ENCODE data around the gene SFI1.
"Not testable (repeated sequence)": the region's sequence is repeated elsewhere in the genome, so short reads cannot be mapped to it uniquely, and the experiment has no call there.

The SFI1 gene

GRCh38 chr22:31540166-31540565, 43.8 kb downstream of the SFI1 start:
- DNase-seq (ENCODE audit: low spot score); FAIRE-seq: not testable (repeated sequence)

- FAIRE-seq (no peak), DNase-seq (ENCODE audit: low spot score) (no peak)
Observed at GRCh38 chr22:31540966-31541365, 44.6 kb downstream of the SFI1 start.

GRCh38 chr22:31544481-31545480, 48.4 kb downstream of the SFI1 start:
- FAIRE-seq = no peak

DNA sequence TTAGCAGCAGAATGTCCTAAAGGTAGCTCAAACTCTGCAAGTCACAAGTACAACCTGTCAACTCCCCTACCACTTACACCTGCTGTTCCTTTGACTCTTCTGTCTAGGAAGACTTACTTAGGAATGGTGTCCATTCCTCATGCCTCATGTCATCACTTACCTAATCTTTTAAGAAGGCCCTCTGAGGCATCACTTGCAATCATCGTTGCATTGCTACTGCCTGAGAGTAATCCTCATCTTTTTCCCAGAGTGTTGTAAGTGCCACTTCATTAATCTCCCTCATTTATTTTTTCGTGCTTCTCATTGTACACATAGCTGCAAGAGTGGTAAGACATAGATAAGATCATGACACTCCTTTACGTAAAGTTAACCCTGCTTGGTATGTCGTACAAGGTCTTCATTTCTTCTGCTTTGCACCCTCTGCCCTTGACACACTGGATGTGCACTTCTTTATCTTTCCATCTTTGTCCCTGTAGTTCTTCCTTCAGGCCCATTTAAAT, 54.6 kb downstream of the SFI1 start:
- DNase-seq (ENCODE audit: low spot score) (no peak), FAIRE-seq (no peak)

More at GRCh38 chr22:31544481-31545480, 48.4 kb downstream of the SFI1 start:
- no peak for DNase-seq (ENCODE audit: low spot score)

- no peak for FAIRE-seq
- peak; percentile 39 for DNase-seq (ENCODE audit: low spot score)
Observed at GRCh38 chr22:31556627-31557203, 60.4 kb downstream of the SFI1 start.

GRCh38 chr22:31558546-31558945, 62.2 kb downstream of the SFI1 start:
- not testable (repeated sequence) for FAIRE-seq; DNase-seq (ENCODE audit: low spot score)

- FAIRE-seq = no peak
- peak; percentile 84 for DNase-seq (ENCODE audit: low spot score)
Observed at GRCh38 chr22:31561238-31561887, 65.0 kb downstream of the SFI1 start.

- FAIRE-seq = no peak
- DNase-seq (ENCODE audit: low spot score) = no peak
Observed at GRCh38 chr22:31561970-31562369, 65.6 kb downstream of the SFI1 start.

- FAIRE-seq = no peak
- DNase-seq (ENCODE audit: low spot score) = no peak
Observed at GRCh38 chr22:31566484-31566883, 70.1 kb downstream of the SFI1 start.

DNA sequence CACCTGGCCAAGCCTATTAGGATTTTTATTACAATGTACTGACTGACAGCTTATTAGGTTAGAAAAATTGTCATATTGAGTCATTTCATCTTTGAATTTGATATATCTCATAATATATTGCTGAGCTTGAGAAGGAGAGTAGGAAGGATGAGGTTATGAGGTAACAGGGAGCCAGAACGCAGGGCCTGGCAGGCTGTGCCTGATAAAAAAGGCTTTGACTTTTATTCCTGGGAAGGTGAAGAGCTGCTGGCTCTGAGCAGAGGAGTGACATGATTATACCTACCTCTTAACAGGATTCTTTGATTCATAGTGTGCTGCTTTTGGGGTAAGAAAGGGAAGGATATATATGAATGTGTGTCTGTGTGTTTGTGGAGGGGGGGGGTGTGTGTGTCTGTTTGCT, 70.9 kb downstream of the SFI1 start:
- DNase-seq (ENCODE audit: low spot score) (no peak), FAIRE-seq (no peak)

DNA sequence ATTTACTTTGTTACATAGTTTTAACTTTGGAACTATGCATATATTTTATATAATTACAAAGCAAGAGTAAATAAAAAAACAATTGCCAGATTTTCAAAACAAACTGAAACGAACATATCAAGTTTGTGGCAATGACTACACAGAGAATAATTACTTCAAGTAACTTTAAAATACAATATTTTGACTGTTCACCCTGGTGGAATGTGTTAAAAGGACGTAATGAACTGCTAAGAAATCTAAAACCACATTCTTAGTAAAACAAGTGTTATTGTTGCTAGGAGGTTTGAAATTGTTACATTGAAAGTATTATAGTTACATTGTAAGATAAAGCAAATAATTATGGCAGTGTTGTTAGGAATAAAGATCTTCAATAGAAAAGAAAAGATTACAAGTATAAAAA, 71.4 kb downstream of the SFI1 start:
- no peak for FAIRE-seq
- no peak for DNase-seq (ENCODE audit: low spot score)

GRCh38 chr22:31569126-31569525, 72.8 kb downstream of the SFI1 start:
- FAIRE-seq (no peak), DNase-seq (ENCODE audit: low spot score) (no peak)

GRCh38 chr22:31572939-31573338, 76.6 kb downstream of the SFI1 start:
- DNase-seq (ENCODE audit: low spot score) (no peak), FAIRE-seq (no peak)

DNA sequence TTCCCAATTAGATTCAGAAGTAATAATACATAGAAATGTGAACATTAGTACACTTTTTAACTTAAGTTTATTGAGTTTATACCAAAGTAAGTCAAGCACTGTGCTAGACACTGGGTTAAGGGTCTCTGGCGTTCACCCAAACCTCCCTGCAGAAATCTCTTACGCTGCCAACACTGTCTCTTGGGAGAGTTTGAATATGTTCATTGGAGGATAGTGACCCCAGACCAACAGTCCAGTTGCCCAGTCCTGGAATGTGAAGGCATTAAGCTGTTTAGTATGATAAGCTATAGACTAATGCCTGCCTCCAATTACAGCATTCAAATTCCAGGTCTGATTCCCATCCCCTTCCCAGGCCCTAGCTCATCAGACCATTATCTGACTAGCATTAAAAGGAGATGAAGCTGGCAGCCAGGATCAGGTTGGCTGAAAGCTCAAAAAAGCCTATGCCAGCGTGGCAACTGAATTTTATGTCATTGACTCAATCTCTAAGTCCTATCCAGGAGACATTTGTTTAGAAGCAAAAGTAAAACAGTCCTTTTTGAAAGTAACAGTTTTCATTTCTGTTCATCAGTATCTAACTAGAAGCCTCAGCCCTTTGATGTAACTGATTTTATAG, 77.8 kb downstream of the SFI1 start:
- DNase-seq (ENCODE audit: low spot score) (no peak), FAIRE-seq (no peak)

DNA sequence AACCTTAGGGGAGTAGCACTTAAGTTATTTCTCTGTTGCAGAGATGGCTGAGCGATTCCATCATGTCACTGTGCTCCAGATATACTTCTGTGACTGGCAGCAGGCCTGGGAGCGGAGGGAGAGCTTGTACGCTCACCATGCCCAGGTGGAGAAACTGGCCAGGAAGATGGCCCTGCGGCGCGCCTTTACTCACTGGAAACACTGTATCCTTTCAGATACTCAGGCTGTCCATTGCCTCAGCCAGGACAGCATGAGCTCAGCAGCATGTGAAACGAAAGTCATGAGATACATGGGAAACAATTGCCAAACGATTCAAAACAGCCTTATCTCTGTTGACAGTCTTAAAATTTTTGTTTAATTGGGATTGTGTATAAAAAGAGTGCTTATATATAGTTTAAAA, 78.9 kb downstream of the SFI1 start:
- no peak for FAIRE-seq
- DNase-seq (ENCODE audit: low spot score) = no peak

GRCh38 chr22:31577711-31578110, 81.4 kb downstream of the SFI1 start:
- DNase-seq (ENCODE audit: low spot score) = no peak
- no peak for FAIRE-seq

DNA sequence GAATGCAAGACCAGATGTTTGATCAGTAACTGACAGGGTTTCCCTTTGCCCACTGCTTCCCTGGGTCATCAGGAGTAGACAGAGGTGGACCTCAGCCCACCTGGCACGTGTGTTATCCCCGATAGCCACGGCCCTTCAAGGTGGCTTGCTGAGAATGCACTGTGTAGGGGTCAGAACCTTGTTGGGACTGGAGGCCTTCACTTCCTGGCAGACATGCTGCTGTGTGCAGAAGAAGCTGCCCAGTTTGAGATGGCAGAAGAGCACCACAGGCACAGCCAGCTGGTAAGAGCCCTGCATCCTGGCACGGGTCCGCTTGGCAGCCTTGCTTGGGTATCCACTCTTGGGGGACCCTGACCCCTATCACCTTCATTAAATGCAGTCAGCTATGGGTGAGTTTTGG, 81.8 kb downstream of the SFI1 start:
- DNase-seq (ENCODE audit: low spot score) = no peak
- no peak for FAIRE-seq

- DNase-seq (ENCODE audit: low spot score) = no peak
- no peak for FAIRE-seq
Observed at GRCh38 chr22:31579835-31580242, 83.5 kb downstream of the SFI1 start.

GRCh38 chr22:31583861-31584485, 87.6 kb downstream of the SFI1 start:
- FAIRE-seq (no peak), DNase-seq (ENCODE audit: low spot score) (no peak)

DNA sequence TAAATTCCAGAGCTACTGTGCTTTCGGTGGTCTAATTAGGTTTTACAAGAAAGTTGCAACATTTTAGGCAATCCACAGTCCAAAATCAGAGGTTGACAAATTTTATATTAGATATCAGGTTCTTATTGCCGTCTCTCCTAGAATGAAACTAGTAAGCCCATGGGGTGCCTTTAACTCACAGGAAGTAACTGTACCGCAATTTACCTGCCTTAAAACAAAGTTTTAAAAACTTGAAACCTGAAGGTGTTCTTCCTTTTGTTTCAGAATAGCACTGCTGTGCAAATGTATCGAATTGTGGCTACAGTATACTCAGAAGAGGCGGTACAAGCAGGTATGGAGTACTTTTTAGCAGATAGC, 88.4 kb downstream of the SFI1 start:
- FAIRE-seq = no peak

More for the DNA sequence above, 88.4 kb downstream of the SFI1 start:
- DNase-seq (ENCODE audit: low spot score) = no peak
